ENCODE data around the gene GTSE1.

- TF ChIP-seq EZH2 (IDR thresholded peaks at IDR 0.05; ENCODE audit: insufficient read depth, poor library complexity, severe bottlenecking) (no peak), EZH2phosphoT487 (IDR thresholded peaks at IDR 0.05; ENCODE audit: insufficient read depth, low read depth) (no peak)
Measured at GRCh38 chr22:46327691-46328465, 31.2 kb downstream of the GTSE1 start.
